Testis (tissue), 3 donors: Measurements from ENCODE around the gene MARCHF3. TPM values are rescaled to one million over a fixed set of nuclear protein-coding genes. Genes with fewer than 3 reads are reported as not detected.

Source experiments
- DNase-seq: peaks from one replicate; pipeline ENCODE4 v3.0.0-alpha.2; 2019
- H3K27ac ChIP-seq, 2 donors: fragments of 200-600 bp; sonication (generic); one replicate each; pipeline ENCODE4 v1.5.1; 2019
- H3K27me3 ChIP-seq: fragments of 200-600 bp; sonication (generic); one replicate; pipeline ENCODE4 v1.5.1; 2019
- H3K36me3 ChIP-seq: fragments of 200-600 bp; sonication (generic); one replicate; pipeline ENCODE4 v1.5.1; 2017; ENCODE audit warnings: low read depth; ENCODE audit errors: missing control alignments
- H3K4me1 ChIP-seq: fragments of 200-600 bp; sonication (generic); one replicate; pipeline ENCODE4 v1.5.1; 2019
- H3K4me3 ChIP-seq, 2 donors: fragments of 200-600 bp; sonication (generic); one replicate each; pipeline ENCODE4 v1.5.1; 2017 to 2019
- H3K9me3 ChIP-seq: fragments of 200-600 bp; sonication (generic); one replicate; pipeline ENCODE4 v1.5.1; 2017
- POLR2A ChIP-seq: fragments of 450-650 bp; IDR thresholded peaks from one replicate; pipeline ENCODE4 v1.6.1; 2017; ENCODE audit warnings: antibody characterized with exemption, mild to moderate bottlenecking, moderate library complexity
- WGBS, 2 donors: methylation state at CpG; one replicate each; pipeline ENCODE4 v1.1.5; 2018; 5-methylcytosine and 5-hydroxymethylcytosine counted together
- intact Hi-C: fragments of 100-400 bp; cut with DNase I; formaldehyde crosslinking; loops from one replicate; pipeline ENCODE4 v1.15.1; 2023; ENCODE audit warnings: low total_unique reads
- polyA plus RNA-seq: library from polyadenylated mRNA; stranded (reverse); fragments of 350-450 nt; fragmentation: Illumina TruSeq; extraction: RNeasy Lipid Tissue Mini Kit (QIAGEN cat#74804); gene quantifications from one replicate; pipeline ENCODE4 v1.2.3, GENCODE V29; 2014; ENCODE audit warnings: low read depth, low replicate concordance; ENCODE audit not compliant: insufficient read depth
- total RNA-seq, 2 donors: library from RNA; depleted of rRNA; stranded (reverse); fragments of >200 nt; gene quantifications; one replicate each; pipeline ENCODE4 v1.2.3, GENCODE V29; 2016
- TF ChIP-seq, protein P1 (sequence below), 3 experiments: fragments of 450-650 bp in 2 of 3; fragments of 200-600 bp in 1 of 3; sonication (generic) in 1 of 3; IDR thresholded peaks; one replicate each; pipeline ENCODE4 v1.5.1; 2016 to 2019; ENCODE audit warnings: antibody characterized with exemption in 3 of 3, mild to moderate bottlenecking in 2 of 3, moderate library complexity in 1 of 3

Gene MARCHF3
- total and polyA plus RNA-seq, 3 donors from 2014 or later: 34.0 to 81.9 (median 38.8) TPM

DNA sequence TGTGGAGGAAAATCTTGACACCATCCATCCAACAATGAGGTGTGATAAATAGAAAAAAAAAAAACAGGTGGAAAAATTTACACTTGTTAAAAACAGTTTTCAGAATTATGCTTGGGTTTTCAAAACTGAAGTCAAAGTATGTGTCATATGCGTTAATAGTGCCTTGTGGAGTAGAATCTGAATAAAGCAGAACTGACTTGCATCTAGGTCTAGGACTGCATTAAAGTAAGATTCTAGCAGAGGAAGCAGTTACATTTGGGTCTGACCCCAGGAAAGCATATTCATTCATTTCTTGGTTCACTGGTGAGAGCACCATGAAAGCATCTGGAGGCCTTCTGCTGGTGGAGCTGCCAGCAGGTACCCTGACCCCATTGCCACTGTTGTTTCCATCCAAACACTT is 89.0 kb downstream of the MARCHF3 start:
- Histone ChIP-seq H3K4me3 (no peak overlapping the region), H3K27me3 (no peaks in the 10 kb centered on the region), H3K4me1 (no peaks in the 10 kb centered on the region), H3K27ac (no peak overlapping the region), H3K36me3 (no peaks in the 10 kb centered on the region), H3K9me3 (no peaks in the 10 kb centered on the region)
- no peak for DNase-seq
- intact Hi-C loops: no loop called here
- TF ChIP-seq, protein P1, sequence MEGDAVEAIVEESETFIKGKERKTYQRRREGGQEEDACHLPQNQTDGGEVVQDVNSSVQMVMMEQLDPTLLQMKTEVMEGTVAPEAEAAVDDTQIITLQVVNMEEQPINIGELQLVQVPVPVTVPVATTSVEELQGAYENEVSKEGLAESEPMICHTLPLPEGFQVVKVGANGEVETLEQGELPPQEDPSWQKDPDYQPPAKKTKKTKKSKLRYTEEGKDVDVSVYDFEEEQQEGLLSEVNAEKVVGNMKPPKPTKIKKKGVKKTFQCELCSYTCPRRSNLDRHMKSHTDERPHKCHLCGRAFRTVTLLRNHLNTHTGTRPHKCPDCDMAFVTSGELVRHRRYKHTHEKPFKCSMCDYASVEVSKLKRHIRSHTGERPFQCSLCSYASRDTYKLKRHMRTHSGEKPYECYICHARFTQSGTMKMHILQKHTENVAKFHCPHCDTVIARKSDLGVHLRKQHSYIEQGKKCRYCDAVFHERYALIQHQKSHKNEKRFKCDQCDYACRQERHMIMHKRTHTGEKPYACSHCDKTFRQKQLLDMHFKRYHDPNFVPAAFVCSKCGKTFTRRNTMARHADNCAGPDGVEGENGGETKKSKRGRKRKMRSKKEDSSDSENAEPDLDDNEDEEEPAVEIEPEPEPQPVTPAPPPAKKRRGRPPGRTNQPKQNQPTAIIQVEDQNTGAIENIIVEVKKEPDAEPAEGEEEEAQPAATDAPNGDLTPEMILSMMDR (IDR thresholded peaks at IDR 0.05): no peak
- TF ChIP-seq POLR2A: no peak
- WGBS, 2 donors: 93 to 95% methylated on average over 1 of the region's 1 CpG

DNA sequence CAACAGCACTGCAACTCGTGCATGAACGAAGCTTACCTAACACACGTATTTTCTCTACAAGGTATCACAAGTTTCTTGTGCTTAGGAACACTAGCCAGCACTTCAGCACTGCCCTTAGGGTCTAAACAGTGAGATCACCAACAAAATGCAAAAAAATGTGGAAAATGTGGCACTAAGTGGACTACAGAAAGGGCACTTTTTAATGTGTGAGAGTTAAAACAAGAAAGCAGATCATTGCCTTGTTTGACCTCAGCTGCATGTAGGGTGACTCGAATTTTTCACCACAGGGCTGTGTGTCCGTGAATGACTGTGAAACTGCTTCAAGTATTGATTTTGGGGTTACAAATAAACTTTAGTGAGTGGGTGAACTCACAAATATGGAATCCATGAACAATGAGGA is 90.5 kb downstream of the MARCHF3 start:
- WGBS, 2 donors: 90 to 97% methylated on average over 5 of the region's 5 CpGs
- Histone ChIP-seq H3K4me1 (no peaks in the 10 kb centered on the region), H3K4me3 (no peak overlapping the region), H3K27me3 (no peaks in the 10 kb centered on the region), H3K9me3 (no peaks in the 10 kb centered on the region), H3K27ac (no peak overlapping the region), H3K36me3 (no peaks in the 10 kb centered on the region)
- DNase-seq: no peak
- intact Hi-C loops: no loop called here
- no peak for TF ChIP-seq POLR2A
- TF ChIP-seq, protein P1 (IDR thresholded peaks at IDR 0.05): no peak

DNA sequence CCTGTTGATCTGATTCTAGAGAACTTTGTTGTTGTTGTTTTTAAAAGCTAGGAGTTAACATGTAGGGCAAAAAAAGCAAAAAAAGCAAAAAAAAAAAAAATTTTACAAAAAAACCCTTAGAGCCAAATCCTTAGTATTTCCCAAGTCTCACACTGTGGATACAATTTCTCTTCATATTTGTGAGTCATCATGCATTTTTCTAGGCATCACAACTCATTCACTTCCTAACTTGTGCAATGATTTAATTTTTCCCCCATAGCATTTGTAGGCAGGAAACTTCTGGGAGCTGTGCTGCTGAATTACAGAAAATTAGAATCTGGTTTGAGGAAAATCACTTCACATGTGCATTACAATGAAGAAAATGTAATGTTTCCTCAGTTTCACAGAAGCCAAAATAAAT is 91.9 kb downstream of the MARCHF3 start:
- intact Hi-C loops: no loop called here
- TF ChIP-seq POLR2A: no peak
- H3K4me1 ChIP-seq: no peaks in the 10 kb centered on the region

DNA sequence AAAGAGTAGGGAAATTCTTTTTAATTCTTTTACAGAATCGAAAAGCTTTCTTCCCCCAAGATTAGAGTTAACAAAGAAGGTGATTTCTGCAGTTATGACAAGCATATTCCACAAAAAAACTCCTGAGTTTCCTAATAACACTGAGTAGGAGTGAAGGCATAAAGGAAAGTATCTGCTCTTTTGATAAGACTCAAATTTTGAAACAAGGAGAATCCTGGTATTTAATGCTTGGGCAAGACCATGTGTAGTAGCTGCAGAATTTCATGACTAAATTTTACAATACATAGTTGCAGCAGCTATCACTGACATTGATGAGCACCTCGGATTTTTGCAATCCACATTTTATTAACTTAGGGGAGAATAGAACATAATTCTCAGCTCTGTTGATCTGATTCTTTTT is 92.6 kb downstream of the MARCHF3 start:
- DNase-seq: no peak
- no peak for TF ChIP-seq POLR2A
- TF ChIP-seq, protein P1 (IDR thresholded peaks at IDR 0.05): no peak

More for the DNA sequence above, 91.9 kb downstream of the MARCHF3 start:
- no peak overlapping the region for H3K4me3 ChIP-seq
- no peaks in the 10 kb centered on the region for H3K36me3 ChIP-seq
- no peak overlapping the region for H3K27ac ChIP-seq
- no peaks in the 10 kb centered on the region for H3K9me3 ChIP-seq
- H3K27me3 ChIP-seq: no peaks in the 10 kb centered on the region
- DNase-seq: no peak

DNA sequence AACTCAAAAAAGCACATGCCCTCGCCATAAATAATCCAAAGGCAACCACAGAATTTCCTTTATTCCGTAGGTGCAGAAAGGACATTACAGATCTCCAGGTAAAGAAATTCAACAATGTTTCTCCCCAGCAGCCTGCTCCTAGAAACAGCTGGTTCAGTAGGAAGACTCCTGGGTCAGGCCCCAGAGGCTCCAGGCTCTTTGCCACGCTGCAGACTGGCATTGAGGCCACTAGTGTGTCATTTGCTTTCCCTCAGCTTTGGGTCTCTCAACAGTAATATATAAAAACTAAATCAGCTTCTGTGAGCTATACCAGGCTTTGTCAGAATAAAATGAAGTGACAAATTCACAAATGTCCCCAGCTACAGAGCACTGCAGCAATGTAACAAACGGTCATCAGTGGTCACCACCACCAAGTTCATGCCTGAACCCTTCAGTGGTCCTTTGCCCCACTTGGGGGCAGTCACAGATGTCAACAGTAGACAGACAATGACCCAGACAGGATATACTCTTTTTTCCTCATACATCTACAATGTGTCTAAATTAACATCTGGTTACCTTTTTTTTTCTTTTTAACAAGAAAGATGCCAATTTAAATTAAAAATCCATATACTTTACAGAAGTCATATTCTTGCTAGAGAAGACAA is 93.5 kb downstream of the MARCHF3 start:
- DNase-seq: no peak
- Histone ChIP-seq H3K27ac (no peak overlapping the region), H3K9me3 (no peaks in the 10 kb centered on the region), H3K4me3 (no peak overlapping the region), H3K4me1 (no peaks in the 10 kb centered on the region), H3K36me3 (no peaks in the 10 kb centered on the region), H3K27me3 (no peaks in the 10 kb centered on the region)
- TF ChIP-seq, protein P1 (IDR thresholded peaks at IDR 0.05): no peak
- TF ChIP-seq POLR2A: no peak
- intact Hi-C loops: no loop called here
- 85 to 87% methylated on average over 4 of the region's 4 CpGs for WGBS, 2 donors

More for the DNA sequence above, 92.6 kb downstream of the MARCHF3 start:
- Histone ChIP-seq H3K36me3 (no peaks in the 10 kb centered on the region), H3K27ac (no peak overlapping the region), H3K27me3 (no peaks in the 10 kb centered on the region), H3K9me3 (no peaks in the 10 kb centered on the region), H3K4me3 (no peak overlapping the region), H3K4me1 (no peaks in the 10 kb centered on the region)
- 63 to 76% methylated on average over 2 of the region's 2 CpGs for WGBS, 2 donors
- intact Hi-C loops: no loop called here
